ENCODE measurements around the gene MAMDC4. TPM values are rescaled to one million over a fixed set of nuclear protein-coding genes. Genes with fewer than 3 reads are reported as not detected.
"Not testable (repeated sequence)": the region's sequence is repeated elsewhere in the genome, so short reads cannot be mapped to it uniquely, and the experiment has no call there.

MAMDC4 gene
- total RNA-seq, result 10 to 100 TPM; 19.1 to 20.1 TPM
- long read RNA-seq, partial matches to known transcripts, result 10 of 15 reads
- long read RNA-seq, other reads (novel, unspliced or antisense), result 5 of 15 reads

- DNase-seq, result peak; percentile 13 to 23
- intact Hi-C loops (cut with DNase I, micrococcal nuclease), result no loop called here
- ATAC-seq, result no peak
These were observed at the start of gene MAMDC4 for GRCh38 chr9:136851941-136852663. TSS of gene MAMDC4 (plus strand) at chr9:136852346. CDS start at chr9:136852417, 71 bp downstream.

GRCh38 chr9:136803009-136803550, 49.1 kb upstream of the MAMDC4 start:
- DNase-seq; ATAC-seq; intact Hi-C loops (cut with DNase I, micrococcal nuclease): not testable (repeated sequence)

GRCh38 chr9:136803551-136804508, 48.3 kb upstream of the MAMDC4 start:
- intact Hi-C loops (cut with DNase I, micrococcal nuclease), result no loop called here
- ATAC-seq (no peak), DNase-seq (no peak)

GRCh38 chr9:136804509-136805206, 47.5 kb upstream of the MAMDC4 start:
- intact Hi-C loops (cut with DNase I, micrococcal nuclease), result no loop called here
- DNase-seq (no peak), ATAC-seq (no peak)

- DNase-seq, result no peak
- no peak for ATAC-seq
- intact Hi-C loops (cut with DNase I, micrococcal nuclease), result no loop called here
These were observed 46.9 kb upstream of the MAMDC4 start for GRCh38 chr9:136805207-136805740.

- ATAC-seq (no peak), DNase-seq (no peak)
- intact Hi-C loops (cut with DNase I, micrococcal nuclease), result no loop called here
These were observed 46.1 kb upstream of the MAMDC4 start for GRCh38 chr9:136806067-136806466.

- intact Hi-C loops (cut with DNase I, micrococcal nuclease), result no loop called here
- ATAC-seq, result peak; percentile 4
- DNase-seq, result no peak
These were observed 45.4 kb upstream of the MAMDC4 start for GRCh38 chr9:136806631-136807201.

- intact Hi-C loops (cut with DNase I, micrococcal nuclease), result no loop called here
- DNase-seq, result peak; percentile 71 to 80
- peak; percentile 77 for ATAC-seq
These were observed 44.7 kb upstream of the MAMDC4 start, which contains the start of gene RABL6 for GRCh38 chr9:136807281-136808074. TSS of gene RABL6 (plus strand) at chr9:136807948. CDS start at chr9:136808197, 249 bp downstream.

- ATAC-seq (peak; percentile 42), DNase-seq (peak in 1 of 2 donors; percentile 56)
- intact Hi-C loops (cut with DNase I, micrococcal nuclease), result no loop called here
These were observed 43.9 kb upstream of the MAMDC4 start for GRCh38 chr9:136808075-136808805.

- ATAC-seq, result peak; percentile 16
- DNase-seq, result no peak
- intact Hi-C loops (cut with DNase I, micrococcal nuclease), result no loop called here
These were observed 43.4 kb upstream of the MAMDC4 start for GRCh38 chr9:136808806-136809158.

- ATAC-seq (no peak), DNase-seq (no peak)
- intact Hi-C loops (cut with DNase I, micrococcal nuclease), result no loop called here
These were observed 37.3 kb upstream of the MAMDC4 start for GRCh38 chr9:136814725-136815421.

GRCh38 chr9:136815422-136815782, 36.7 kb upstream of the MAMDC4 start:
- intact Hi-C loops (cut with DNase I, micrococcal nuclease), result no loop called here
- DNase-seq, result no peak
- ATAC-seq, result no peak

GRCh38 chr9:136820971-136821825, 30.9 kb upstream of the MAMDC4 start:
- ATAC-seq (no peak), DNase-seq (no peak)
- intact Hi-C loops (cut with DNase I, micrococcal nuclease), result no loop called here

GRCh38 chr9:136821826-136822544, 30.2 kb upstream of the MAMDC4 start:
- intact Hi-C loops (cut with DNase I, micrococcal nuclease), result no loop called here
- DNase-seq (no peak), ATAC-seq (no peak)
